NCI-H1105 treated with DMSO at 0.1 percent for 48 hours (cell line): ENCODE results near the gene CTNNA1.
"Not testable (repeated sequence)": the region's sequence is repeated elsewhere in the genome, so short reads cannot be mapped to it uniquely, and the experiment has no call there.

Experiments
- DNase-seq: peaks from one replicate; lab custom pipeline; 2025; lab: John Stamatoyannopoulos, UW

The CTNNA1 gene

GRCh38 chr5:138760448-138761110 lies 7.4 kb downstream of the CTNNA1 start:
- DNase-seq = no peak

DNA sequence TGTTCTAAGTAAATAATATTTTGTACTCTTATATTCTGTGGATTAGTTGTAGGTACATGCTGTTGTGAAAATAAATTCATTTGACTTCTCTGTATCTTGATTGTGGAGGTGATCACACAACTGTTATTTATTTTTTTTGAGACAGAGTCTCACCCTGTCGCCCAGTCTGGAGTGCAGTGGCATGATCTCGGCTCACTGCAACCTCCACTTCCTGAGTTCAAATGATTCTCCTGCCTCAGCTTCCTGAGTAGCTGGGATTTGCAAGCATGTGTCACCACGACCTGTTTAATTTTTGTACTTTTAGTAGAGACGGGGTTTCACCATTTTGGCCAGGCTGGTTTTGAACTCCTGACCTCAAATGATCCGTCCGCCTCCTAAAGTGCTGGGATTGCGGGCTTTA lies 7.9 kb downstream of the CTNNA1 start:
- not testable (repeated sequence) for DNase-seq

GRCh38 chr5:138761670-138762069 lies 8.4 kb downstream of the CTNNA1 start:
- not testable (repeated sequence) for DNase-seq

- DNase-seq = no peak
These were observed 8.9 kb downstream of the CTNNA1 start for GRCh38 chr5:138762110-138762509.

GRCh38 chr5:138763037-138763778 lies 10.0 kb downstream of the CTNNA1 start:
- no peak for DNase-seq

- no peak for DNase-seq
These were observed 17.1 kb downstream of the CTNNA1 start for GRCh38 chr5:138770291-138770690.

DNA sequence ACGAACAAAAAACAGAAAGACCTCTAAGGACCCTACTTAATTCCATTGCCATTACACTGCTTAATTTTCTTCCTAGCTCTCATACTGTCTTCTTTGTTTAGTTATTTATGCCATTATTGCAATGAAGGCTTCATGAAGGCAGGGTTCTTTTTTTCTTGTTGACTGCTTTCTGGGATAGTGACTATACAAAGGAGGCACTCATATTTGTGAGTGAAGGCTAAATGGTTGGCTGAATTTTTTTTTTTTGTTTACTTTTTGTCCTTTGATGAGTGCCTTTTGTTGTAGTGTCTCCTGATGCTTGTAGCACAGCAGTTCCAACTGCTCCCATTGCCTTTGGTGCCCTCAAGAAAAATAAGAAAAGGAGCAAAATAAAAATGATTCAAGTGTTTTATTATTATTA lies 17.8 kb downstream of the CTNNA1 start:
- DNase-seq = no peak

DNA sequence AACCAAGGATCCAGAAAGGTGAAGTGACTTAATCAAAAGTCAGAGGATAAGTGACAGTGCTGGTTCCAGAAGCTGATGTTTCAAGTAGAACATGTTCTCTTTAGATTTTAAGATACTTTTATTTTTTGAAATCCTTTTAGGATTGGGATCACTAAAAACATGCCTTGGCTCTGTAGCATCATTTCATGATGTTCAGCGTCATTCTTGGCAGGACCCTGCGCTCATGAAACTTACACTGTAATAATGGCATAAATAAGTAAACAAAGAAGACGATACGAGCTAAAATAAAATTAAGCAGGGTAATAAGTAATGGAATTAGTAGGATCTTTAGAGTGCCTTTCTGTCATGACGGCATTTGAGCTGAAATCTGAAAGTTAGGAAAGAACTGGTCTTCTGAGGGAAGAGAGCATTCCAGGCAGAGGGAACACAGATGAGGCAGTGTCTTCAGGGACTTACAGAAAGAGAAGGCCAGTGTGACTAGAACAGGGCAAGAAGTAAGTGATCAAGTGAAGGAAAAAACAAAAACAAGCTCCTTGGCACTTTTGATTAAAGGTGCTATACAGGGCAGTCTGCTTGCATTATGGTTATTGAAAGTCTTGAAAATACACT lies 19.9 kb downstream of the CTNNA1 start:
- DNase-seq = no peak

DNA sequence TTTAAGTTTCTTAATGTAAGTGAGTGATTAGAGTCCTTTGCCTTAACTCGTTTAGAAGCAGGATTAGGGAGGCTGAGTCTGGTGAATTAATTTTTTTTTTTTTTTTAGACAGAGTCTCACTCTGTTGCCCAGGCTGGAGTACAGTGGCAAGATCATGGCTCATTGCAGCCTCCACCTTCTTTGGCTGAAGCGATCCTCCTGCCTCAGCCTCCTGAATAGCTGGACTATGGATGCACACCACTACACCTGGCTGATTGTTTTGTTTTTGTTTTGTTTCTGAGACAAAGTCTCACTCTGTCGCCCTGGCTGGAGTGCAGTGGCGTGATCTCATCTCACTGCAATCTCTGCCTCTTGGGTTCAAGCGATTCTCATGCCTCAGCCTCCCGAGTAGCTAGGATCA lies 20.4 kb downstream of the CTNNA1 start:
- not testable (repeated sequence) for DNase-seq

DNA sequence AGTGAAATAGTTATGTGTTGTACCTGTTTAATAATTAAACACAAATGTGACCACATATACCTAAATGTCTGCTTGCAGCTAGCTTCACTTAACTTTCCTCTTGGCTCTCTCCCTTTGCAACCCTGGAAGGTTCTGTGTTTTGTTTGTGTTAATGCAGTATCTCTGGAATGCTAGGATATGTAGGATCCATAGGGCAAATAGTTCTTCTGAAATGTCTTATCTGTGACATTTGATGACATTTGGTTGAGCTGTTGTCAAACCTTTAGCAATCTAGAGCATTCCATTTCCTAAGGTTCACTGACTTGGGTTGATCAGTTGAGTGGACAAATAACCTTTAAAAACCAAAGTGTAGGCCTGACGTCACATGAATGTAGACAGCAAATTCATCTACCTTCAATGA lies 21.8 kb downstream of the CTNNA1 start:
- DNase-seq = no peak

GRCh38 chr5:138778234-138778633 lies 25.0 kb downstream of the CTNNA1 start:
- DNase-seq = no peak

GRCh38 chr5:138783976-138784375 lies 30.8 kb downstream of the CTNNA1 start:
- DNase-seq = no peak

DNA sequence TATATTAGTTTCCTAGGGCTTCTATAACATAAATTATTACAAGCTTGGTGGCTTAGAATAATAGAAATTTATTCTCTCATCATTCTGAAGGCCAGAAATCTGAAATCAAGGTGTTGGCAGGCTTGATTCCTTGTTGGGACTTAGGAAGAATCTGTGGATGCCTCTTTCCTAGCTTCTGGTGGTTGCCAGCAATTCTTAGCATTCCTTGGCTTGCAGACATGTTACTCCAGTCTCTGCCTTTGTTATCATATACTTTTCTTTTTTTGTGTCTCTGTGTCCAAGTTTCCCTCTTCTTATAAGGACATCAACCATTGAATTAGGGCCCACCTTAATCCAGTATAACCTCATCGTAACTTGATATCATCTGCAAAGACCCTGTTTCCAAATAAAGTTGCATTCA lies 31.4 kb downstream of the CTNNA1 start:
- no peak for DNase-seq

DNA sequence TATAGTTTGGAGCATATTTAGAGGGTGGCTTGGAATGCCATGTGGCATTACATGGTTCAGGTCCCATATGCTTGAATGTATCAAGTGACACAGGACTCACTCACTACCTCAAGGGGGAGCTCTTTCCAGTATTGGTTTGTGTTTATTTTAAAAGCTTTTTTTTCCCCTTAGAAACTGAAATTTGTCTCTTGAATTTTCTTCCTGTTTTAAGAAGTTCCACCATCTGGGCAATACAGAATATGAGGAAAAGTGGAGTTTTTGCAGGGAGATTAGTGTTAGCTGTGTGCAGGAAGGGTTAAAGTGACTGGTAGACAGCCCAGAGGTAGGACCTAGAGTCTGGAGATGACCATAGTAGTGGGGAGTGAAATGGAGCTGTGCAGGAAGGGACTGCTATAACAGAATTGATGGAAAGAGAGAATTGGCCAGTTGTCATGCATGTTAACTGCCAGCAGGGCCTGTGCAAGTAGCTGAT lies 36.6 kb downstream of the CTNNA1 start:
- peak; percentile 4 for DNase-seq

GRCh38 chr5:138790684-138791083 lies 37.5 kb downstream of the CTNNA1 start:
- DNase-seq = no peak

DNA sequence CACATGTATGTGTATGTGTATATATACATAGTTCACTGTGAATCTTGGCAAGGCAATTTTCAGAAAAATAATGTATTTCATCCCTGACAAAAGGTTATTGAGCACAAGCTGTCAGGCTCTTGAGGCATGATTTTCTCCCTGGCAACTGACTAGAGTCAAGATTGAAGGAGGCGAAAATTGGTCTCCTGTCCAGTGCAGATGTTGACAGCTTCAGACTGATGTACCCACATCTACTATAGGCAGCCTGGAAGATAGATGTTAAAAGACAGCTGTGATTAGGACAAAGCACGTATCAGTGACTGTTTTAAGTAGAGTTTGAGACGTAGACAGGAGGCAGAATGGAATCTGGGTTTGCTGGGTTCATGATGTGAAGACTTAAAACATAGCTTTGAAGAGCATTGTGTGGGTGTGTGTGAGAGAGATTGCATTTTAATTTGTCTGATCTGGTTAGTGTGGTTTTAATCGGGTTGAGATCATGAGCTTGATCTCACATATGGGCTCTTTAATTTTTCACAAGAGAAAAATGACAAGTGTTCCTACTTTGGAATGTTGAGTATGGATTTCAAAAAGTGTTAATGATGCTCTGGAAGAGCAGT lies 39.1 kb downstream of the CTNNA1 start:
- no peak for DNase-seq

- DNase-seq = no peak
These were observed 40.4 kb downstream of the CTNNA1 start for GRCh38 chr5:138793575-138793974.

- no peak for DNase-seq
These were observed 50.1 kb downstream of the CTNNA1 start for GRCh38 chr5:138803285-138803684.

DNA sequence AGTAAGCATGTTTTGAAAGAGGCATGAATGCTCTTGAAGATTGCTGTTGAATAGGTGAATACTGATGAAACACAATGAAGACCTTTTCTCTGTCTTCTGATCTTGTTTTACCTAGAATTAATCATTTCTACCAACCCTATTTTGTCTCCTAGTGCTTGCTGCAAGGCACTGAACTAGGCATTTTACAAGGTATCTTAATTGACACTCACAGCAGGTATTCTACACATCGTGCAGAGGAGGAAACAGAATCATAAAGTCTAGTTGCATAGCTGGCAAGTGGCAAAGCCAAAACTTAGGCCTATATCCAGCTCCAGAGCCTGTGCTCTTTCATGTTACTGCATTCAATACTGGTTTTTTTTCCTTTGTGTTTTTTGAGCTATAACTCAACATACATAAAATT lies 50.7 kb downstream of the CTNNA1 start:
- DNase-seq = no peak

DNA sequence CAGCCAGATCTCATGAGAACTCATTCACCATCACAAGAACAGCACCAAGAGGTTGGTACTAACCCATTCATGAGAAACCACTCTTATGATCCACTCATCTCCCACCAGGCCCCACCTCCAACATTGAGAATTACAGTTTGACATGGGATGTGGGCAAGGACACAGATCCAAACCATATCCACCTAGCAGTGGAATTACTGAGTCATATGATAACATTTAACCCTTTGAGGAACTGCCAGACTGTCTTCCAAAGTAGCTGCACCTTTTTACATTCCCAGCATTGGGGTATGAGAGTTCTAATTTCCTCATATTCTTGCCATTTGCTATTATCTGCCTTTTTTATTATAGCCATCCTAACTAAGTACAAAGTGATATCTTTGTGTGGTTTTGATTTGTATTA lies 51.9 kb downstream of the CTNNA1 start:
- no peak for DNase-seq

DNA sequence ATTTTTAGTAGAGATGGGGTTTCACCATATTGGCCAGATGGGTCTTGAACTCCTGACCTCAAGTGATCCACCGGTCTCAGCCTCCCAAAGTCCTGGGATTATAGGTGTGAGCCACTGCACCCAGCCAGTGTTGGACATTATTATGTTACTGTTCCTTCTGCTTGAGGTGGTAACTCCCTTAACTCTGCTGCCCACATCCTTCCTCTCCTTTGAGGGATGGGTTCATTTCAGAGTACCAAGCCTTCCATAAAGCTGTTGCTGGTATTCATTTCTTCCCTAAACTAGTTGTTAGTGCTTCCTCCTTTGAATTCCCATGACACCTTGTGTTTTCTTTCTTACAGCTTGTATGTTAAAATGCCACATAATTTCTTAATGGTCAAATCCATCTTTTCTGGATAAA lies 54.0 kb downstream of the CTNNA1 start:
- no peak for DNase-seq

GRCh38 chr5:138809391-138809790 lies 56.2 kb downstream of the CTNNA1 start:
- no peak for DNase-seq

DNA sequence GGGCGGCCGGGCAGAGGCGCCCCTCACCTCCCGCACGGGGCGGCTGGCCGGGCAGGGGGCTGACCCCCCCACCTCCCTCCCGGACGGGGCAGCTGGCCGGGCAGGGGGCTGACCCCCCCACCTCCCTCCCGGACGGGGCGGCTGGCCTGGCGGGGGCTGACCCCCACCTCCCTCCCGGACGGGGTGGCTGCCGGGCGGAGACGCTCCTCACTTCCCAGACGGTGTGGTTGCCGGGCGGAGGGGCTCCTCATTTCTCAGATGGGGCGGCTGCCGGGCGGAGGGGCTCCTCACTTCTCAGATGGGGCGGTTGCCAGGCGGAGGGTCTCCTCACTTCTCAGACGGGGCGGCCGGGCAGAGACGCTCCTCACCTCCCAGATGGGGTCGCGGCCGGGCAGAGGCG lies 57.6 kb downstream of the CTNNA1 start:
- DNase-seq = not testable (repeated sequence)
